T-helper 1 cell treated with Interleukin-12 subunit alpha and Interleukin-12 subunit beta and Interleukin-4 antibody, amounts not matched to agents 30 μg/mL and 1 μg/mL, for 36 hours (primary cell): ENCODE measurements around the gene KCNQ2.

Experiments used
- H3K27ac Mint-ChIP-seq: one replicate; pipeline ENCODE4 v1.8.0; 2021; ENCODE audit warnings: mild to moderate bottlenecking, mixed read lengths
- H3K27me3 Mint-ChIP-seq: one replicate; pipeline ENCODE4 v1.8.0; 2021; ENCODE audit warnings: low read depth, mixed read lengths
- H3K36me3 Mint-ChIP-seq: one replicate; pipeline ENCODE4 v1.8.0; 2021; ENCODE audit warnings: low read depth, mixed read lengths
- H3K4me1 Mint-ChIP-seq: one replicate; pipeline ENCODE4 v1.8.0; 2021; ENCODE audit warnings: low read depth, mixed read lengths
- H3K4me3 Mint-ChIP-seq: one replicate; pipeline ENCODE4 v1.8.0; 2021; ENCODE audit warnings: mild to moderate bottlenecking, moderate library complexity, mixed read lengths
- H3K9me3 Mint-ChIP-seq: one replicate; pipeline ENCODE4 v1.8.0; 2021; ENCODE audit warnings: mixed read lengths

The KCNQ2 gene

DNA sequence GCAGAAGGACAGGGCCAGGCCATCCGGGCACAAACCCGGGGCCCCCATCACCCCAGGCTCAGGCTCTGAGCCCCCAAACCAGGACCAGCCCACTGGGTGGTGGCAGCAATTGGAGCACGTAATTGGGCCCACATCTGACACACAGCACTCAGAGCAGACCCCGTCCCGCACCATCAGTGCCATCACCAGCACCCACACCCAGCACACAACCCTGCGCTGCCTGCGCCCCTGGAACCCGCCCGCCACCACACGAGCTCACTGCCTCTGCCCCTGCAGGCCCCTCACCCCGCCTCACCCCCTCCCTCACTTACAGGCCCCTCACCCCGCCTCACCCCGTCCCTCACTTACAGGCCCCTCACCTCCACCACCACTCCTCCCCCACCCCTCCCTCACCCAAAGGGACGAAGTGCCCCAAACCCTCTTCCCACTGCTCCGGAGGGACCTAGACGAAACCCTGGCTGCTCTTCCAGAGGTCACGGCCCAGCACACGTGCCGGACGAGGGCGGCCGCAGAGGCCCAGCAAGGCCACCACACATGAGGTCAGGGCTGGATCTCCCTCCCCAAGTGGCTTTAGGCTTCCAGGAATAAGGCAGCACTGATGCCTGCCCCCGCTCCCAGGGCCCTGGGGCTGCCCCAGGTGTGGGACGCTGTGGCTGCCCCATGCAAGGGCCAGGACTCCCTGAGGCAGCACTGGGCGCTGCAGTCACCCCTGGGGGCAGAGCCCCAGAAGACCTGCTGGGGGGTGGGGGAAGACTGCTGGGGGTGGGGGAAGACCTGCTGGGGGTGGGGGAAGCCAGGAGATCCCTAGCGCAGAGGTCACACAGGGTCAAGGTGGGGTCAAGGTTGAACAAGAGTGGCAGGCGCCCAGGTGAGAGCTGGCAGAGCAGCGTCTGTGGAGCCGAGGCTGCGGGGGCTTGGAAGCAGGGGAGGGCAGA, 22.4 kb downstream of the KCNQ2 start:
- Mint-ChIP-seq H3K4me3 (no peak overlapping the region), H3K27me3 (no peaks in the 10 kb centered on the region), H3K9me3 (no peaks in the 10 kb centered on the region), H3K4me1 (no peaks in the 10 kb centered on the region), H3K27ac (no peak overlapping the region), H3K36me3 (no peaks in the 10 kb centered on the region)

DNA sequence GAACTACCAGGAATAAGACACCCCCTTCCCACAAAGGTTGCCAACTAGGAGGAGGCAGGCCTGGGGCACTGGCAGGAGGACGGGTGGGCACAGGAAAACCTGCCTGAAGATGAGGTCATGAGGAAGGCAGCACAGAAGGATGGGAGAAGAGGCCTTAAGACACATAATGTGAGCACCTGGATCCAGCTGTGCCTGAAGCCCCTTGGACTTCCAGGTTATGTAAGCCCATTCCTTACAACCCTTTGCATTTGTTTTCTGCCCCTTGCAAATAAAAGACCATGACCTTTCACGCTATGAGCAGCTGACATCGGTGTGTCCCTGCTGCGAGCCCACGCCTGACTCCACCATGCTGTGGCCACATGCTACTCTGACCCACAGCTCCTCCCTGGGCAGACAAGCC, 23.4 kb downstream of the KCNQ2 start:
- no peaks in the 10 kb centered on the region for H3K36me3 Mint-ChIP-seq
- H3K4me1 Mint-ChIP-seq, result no peaks in the 10 kb centered on the region
- H3K27ac Mint-ChIP-seq, result no peak overlapping the region
- no peaks in the 10 kb centered on the region for H3K27me3 Mint-ChIP-seq
- H3K4me3 Mint-ChIP-seq, result no peak overlapping the region
- no peaks in the 10 kb centered on the region for H3K9me3 Mint-ChIP-seq

DNA sequence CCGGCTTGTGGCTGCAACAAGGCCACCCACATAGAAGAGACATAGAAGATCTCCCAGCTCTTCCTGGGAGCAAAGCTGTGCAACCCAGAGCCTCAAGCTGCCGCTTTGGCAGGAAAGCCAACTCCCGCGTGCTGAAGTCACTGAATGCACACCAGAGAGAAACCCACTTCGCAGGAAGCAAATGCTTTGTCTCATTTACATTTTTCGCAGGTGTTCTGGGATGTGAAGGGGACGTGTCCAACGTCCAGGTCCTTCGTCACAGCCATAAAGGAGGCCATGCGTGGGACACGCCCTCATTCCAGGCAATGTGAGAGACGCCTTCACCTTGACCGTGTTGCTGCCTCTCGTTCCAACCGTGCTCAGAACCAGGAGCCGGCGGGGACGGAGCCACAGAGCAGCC, 24.4 kb downstream of the KCNQ2 start:
- no peak overlapping the region for H3K27ac Mint-ChIP-seq
- no peak overlapping the region for H3K4me3 Mint-ChIP-seq
- no peaks in the 10 kb centered on the region for H3K36me3 Mint-ChIP-seq
- H3K4me1 Mint-ChIP-seq, result no peaks in the 10 kb centered on the region
- H3K27me3 Mint-ChIP-seq, result no peaks in the 10 kb centered on the region
- H3K9me3 Mint-ChIP-seq, result peaks cover 4% of the 10 kb centered on the region

DNA sequence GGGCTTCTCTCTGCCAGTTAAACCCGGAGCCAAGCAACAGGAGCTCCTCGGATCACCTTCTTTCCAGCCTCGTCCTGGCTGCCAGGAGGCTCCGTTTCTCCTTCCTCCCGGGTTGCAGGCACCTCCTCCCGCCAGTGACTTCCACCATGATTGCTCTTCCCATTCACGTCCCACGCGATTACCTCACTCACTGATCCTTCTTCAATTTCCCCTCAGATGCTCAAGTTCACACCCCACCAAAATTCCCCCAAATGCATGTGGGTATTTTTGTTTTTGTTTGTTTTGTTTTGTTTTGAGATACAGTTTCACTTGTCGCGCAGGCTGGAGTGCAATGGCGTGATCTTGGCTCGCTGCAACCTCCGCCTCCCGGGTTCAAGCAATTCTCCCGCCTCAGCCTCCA, 25.1 kb downstream of the KCNQ2 start:
- Mint-ChIP-seq H3K27ac (no peak overlapping the region), H3K27me3 (no peaks in the 10 kb centered on the region), H3K9me3 (peaks cover 9% of the 10 kb centered on the region), H3K4me3 (no peak overlapping the region), H3K4me1 (peaks cover under 1% of the 10 kb centered on the region), H3K36me3 (no peaks in the 10 kb centered on the region)

DNA sequence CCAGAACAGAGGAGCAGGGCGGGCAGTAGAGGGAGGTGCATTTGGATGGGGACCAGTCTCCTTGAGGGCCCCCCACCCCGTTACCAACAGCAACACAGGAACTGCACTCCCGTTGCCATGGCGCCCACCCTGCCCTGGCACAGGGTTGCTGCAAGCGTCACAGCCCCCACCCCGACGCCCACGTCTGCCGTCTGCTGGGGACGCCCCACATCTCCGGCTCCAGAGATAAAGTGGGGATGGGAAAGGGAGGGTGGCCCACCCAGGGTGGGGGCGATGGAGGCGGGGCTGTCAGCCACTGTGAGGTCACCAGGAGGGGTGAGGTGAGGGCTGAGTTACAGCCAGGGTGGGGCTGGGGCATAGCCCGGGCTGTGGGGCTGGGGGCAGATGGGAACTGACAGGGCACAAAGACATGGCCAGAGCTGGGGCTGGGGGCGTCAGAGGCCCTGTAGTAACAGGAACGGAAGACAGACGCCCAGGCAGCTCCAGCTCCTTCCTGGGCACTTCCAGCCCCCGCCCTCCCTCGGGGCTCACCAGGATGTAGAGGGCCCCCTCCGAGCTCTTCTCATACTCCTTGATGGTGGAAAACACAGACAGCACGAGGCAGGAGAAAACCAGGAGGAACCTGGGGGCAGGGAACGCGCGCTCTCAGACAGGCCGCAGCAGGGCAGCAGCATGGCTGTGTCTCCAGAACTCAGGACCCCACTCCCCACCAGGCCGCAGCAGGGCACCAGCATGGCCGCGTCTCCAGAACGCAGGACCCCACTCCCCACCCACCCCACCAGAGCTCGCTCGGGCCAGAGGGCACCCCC, 26.0 kb downstream of the KCNQ2 start:
- Mint-ChIP-seq H3K4me3 (no peak overlapping the region), H3K27me3 (no peaks in the 10 kb centered on the region), H3K36me3 (no peaks in the 10 kb centered on the region), H3K9me3 (peaks cover 12% of the 10 kb centered on the region), H3K4me1 (peaks cover 5% of the 10 kb centered on the region), H3K27ac (no peak overlapping the region)

DNA sequence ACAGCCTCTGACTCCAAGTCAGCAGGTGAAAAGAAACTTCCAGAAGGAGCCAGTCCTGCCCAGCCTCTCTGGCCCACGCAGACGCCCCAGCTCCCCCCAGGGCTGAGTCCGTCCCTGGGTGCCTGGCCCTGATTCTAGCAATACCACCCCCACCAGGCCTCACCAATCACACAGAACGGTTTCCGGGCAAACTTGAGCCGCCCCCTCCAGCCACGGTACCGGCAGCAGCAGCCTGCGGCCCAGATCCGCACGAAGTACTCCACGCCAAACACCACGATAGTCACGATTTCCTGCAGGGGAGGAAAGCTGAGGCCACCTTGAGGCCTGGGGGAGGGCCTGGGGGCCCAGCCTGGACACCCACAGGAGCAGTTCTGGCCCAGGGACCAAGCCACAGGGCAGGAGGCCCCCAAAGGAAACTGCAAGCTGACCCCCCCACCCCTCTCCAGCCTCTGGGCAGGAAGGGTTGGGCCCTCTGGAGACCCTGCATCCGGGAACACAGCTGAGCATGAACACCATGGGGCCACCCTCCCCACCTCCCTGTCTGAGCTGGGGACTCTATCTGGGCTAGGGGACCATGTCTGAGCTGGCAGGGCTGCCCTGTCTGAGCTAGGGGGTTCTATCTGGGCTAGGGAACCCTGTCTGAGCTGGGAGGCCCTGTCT, 27.2 kb downstream of the KCNQ2 start:
- Mint-ChIP-seq H3K27ac (no peak overlapping the region), H3K27me3 (no peaks in the 10 kb centered on the region), H3K4me1 (peaks cover 9% of the 10 kb centered on the region), H3K9me3 (peaks cover 12% of the 10 kb centered on the region), H3K36me3 (no peaks in the 10 kb centered on the region), H3K4me3 (no peak overlapping the region)

DNA sequence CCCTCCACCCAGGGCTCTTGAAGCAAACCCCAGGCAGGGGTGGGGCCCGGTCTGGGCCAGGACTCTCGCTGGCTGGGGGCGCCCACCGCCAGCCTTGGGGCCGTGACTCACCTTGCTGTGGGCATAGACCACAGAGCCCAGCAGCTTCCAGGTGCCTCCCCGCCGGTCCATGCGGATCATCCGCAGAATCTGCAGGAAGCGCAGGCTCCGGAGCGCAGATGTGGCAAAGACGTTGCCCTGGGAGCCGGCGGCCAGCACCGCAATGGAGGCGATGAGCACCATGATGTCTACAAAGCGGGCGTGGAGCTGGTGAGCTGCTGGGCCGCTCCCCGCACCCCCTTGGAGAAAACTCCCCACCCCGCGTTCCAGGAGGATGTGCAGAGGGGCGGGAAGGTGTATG, 27.9 kb downstream of the KCNQ2 start:
- H3K27me3 Mint-ChIP-seq, result no peaks in the 10 kb centered on the region
- H3K27ac Mint-ChIP-seq, result no peak overlapping the region
- H3K4me1 Mint-ChIP-seq, result peaks cover 9% of the 10 kb centered on the region
- H3K4me3 Mint-ChIP-seq, result no peak overlapping the region
- H3K9me3 Mint-ChIP-seq, result peaks cover 12% of the 10 kb centered on the region
- no peaks in the 10 kb centered on the region for H3K36me3 Mint-ChIP-seq

DNA sequence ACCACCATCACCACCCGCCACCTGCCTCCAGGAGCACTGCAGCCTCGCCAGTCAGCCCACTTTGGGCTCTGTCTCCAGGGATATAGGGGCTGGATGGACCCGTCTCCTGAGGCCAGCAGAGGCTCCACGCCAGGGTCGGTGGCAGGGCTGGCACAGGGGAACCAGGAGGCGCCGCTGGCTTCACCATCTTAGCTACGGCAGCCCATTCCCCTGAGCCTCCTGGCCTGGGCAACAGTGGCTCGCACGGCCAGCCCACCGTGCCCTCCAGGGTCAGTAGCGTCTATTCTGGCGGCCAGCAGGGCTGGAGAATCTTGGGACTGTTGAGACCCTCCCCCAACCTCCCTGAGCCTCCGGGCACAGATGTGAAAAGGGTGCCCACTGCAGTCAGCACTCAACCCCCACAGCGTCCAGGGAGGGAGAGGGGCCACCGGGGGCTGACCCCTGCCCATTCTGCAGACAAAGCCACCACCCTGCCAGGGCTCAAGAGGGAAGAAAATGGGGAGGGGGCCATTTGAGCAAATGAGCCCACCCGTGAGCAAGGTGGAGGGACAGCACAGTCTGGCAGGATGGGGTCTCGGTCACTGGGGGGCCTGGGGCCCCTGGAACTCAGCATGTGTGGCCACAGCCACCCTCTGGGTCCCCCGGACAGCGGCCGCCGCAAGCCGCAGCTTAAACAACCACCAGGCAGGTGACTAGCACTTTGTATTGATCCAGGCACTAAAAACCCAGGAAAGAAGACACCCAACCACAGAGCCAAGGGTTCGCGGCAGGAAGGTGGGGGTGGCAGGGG, 28.7 kb downstream of the KCNQ2 start:
- peaks cover 12% of the 10 kb centered on the region for H3K9me3 Mint-ChIP-seq
- peaks cover 9% of the 10 kb centered on the region for H3K4me1 Mint-ChIP-seq
- H3K27me3 Mint-ChIP-seq, result no peaks in the 10 kb centered on the region
- no peaks in the 10 kb centered on the region for H3K36me3 Mint-ChIP-seq
- no peak overlapping the region for H3K27ac Mint-ChIP-seq
- no peak overlapping the region for H3K4me3 Mint-ChIP-seq

DNA sequence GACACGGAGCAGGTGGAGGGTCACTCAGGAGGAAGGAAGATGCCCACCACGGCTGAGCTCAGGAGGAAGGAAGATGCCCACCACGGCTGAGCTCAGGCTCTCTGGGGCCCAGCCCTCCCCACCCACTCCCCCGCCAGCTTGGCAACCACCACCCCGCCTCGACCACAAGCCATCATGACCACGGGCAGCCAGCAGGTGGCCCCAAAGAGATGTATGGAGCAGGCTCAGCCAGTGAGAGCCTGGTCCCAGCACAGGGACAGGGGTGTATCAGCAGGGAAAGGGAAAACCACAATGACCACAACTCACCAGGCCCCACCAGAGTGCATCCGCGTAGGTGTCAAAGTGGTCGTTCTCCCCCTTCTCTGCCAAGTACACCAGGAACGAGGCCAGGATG, 30.4 kb downstream of the KCNQ2 start:
- peaks cover 9% of the 10 kb centered on the region for H3K4me1 Mint-ChIP-seq
- no peak overlapping the region for H3K4me3 Mint-ChIP-seq
- no peak overlapping the region for H3K27ac Mint-ChIP-seq
- peaks cover 3% of the 10 kb centered on the region for H3K27me3 Mint-ChIP-seq
- H3K9me3 Mint-ChIP-seq, result peaks cover 12% of the 10 kb centered on the region
- H3K36me3 Mint-ChIP-seq, result no peaks in the 10 kb centered on the region

DNA sequence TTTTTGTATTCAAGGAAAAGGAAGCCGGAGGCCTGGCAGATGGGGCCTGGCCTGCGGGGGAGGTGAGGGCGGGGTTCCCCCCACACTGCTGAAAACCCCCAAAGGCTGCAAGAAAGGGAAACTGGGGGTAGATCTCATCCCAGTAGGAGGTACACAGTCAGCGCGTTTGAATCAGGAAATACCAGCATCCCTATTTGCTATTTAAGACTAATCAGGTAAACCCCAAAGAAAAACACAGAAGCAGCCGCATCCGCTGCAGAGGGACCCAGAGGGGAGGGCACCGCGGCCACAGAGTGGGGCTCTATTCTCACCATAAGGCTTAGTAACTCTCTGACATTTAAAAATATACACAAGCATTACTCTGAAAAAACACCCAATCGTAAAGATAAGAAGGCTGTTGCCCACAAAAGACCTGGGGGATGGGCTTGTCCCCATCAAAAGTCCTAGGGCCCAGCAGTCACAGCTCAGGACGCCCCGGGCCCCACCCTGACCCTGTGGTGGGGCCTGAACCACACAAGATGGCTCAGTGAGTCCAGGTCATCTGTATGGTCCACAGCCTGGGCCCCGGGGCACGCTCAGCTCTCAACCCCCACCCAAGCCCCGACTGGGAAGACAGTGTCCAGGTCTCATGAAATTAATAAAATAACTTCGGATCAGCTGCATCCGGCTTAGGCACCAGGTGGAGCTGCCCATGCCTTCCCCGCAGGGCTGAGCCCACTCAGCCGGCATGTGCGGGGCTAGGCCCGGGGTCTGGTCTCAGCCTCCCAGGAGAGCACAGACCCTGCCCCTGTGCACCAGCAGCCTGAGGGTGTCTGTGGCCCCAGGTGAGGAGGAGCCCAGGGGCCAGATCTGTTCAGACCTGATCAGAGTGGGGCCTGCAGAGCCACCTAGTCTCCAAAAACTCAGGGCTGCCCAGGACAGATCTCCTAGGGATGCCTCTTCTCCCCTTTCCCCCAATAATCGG, 31.0 kb downstream of the KCNQ2 start:
- Mint-ChIP-seq H3K36me3 (no peaks in the 10 kb centered on the region), H3K27ac (peak overlapping the region; percentile 62), H3K4me3 (peak overlapping the region; percentile 35), H3K9me3 (peaks cover 12% of the 10 kb centered on the region), H3K4me1 (peaks cover 9% of the 10 kb centered on the region), H3K27me3 (peaks cover 6% of the 10 kb centered on the region)

DNA sequence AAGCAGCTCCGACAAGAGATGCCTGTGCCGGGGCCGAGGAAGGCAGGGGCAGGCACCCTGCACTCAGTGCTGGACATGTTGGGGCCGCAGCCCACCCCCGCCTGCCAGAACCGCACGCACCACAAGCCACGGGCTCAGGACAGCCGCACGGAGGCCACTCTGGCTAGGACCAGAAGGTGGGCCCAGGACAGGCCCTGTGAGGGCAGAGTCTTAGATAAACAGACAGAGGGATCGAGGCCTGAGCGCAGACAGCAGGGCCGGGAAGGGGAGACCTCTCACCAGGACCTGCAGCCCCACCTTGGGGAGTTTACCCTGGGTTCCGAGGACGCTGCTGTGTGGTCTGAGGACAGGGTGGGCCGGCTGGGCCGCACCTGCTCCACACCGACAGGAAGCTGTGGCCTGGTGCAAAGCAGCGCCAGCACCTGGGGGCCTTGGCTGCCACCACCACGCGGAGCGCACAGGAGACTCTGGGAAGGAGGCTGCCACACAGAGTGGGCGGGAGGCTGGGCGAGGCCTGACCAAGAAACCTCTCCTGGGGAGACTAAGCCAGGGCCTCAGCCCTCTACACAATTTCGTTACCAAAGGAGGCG, 32.0 kb downstream of the KCNQ2 start:
- Mint-ChIP-seq H3K4me1 (peaks cover 12% of the 10 kb centered on the region), H3K4me3 (no peak overlapping the region), H3K9me3 (peaks cover 12% of the 10 kb centered on the region), H3K27ac (no peak overlapping the region), H3K36me3 (no peaks in the 10 kb centered on the region), H3K27me3 (peaks cover 10% of the 10 kb centered on the region)

DNA sequence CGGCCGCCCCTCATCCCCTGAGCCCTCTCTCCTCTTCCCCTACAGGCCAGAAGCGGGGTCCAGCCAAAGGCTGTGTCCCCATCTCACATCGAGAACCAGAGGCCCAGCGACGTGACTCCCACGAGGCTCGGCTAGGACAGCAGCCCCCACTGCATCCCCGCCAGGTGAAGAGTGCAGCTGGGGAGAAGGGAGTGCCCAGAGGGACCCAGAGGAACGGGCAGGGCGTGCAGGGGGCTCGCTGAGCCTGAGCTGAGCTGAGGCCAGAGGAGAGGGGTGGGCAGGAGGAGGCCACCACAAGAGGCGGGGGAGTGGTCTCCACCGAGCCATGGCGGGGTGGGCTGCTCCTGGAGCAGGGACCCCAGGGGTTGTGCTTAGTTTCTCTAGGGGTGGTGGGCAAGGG, 32.6 kb downstream of the KCNQ2 start:
- H3K27ac Mint-ChIP-seq, result no peak overlapping the region
- H3K9me3 Mint-ChIP-seq, result peaks cover 12% of the 10 kb centered on the region
- peaks cover 13% of the 10 kb centered on the region for H3K4me1 Mint-ChIP-seq
- H3K27me3 Mint-ChIP-seq, result peaks cover 10% of the 10 kb centered on the region
- no peaks in the 10 kb centered on the region for H3K36me3 Mint-ChIP-seq
- no peak overlapping the region for H3K4me3 Mint-ChIP-seq

DNA sequence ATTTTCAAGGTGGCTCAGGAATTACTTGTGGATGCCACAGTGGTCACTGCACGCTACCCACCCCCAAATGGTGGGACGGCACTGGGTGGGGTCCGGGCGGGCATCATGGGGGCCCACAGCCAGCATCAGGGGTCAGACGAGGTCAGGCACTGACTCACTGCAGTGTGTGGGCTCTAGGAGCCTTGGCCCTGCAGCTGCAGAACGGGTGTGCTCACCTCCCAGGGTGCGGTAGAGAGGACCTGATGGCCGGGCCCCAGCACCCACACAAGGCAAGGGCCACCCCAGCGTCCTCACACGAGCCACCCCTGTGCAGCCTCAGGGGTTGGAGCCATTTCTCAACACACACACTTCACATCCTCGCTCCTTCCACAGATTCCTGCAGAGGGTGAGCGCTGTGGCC, 34.3 kb downstream of the KCNQ2 start:
- H3K36me3 Mint-ChIP-seq, result no peaks in the 10 kb centered on the region
- no peak overlapping the region for H3K4me3 Mint-ChIP-seq
- peaks cover 8% of the 10 kb centered on the region for H3K9me3 Mint-ChIP-seq
- peaks cover 10% of the 10 kb centered on the region for H3K27me3 Mint-ChIP-seq
- H3K4me1 Mint-ChIP-seq, result peaks cover 17% of the 10 kb centered on the region
- H3K27ac Mint-ChIP-seq, result no peak overlapping the region
